Endodermal cell (in vitro differentiated cells): ENCODE data around the gene DOCK4. TPM values are rescaled to one million over a fixed set of nuclear protein-coding genes. Genes with fewer than 3 reads are reported as not detected.

ENCODE experiments used
- DNase-seq: peaks from one replicate; pipeline ENCODE4 v3.0.0-alpha.2; 2017
- H3K27ac ChIP-seq: 2 replicates; pipeline ENCODE4 v1.5.1; 2013; ENCODE audit warnings: mild to moderate bottlenecking, low read depth, low read length, moderate library complexity
- H3K27me3 ChIP-seq: 2 replicates; pipeline ENCODE4 v1.6.1; 2013; ENCODE audit warnings: mild to moderate bottlenecking, low read length, moderate library complexity; ENCODE audit not compliant: insufficient read depth, control insufficient read depth, poor library complexity, severe bottlenecking
- H3K36me3 ChIP-seq: 2 replicates; pipeline ENCODE4 v1.7.0; 2013; ENCODE audit warnings: mild to moderate bottlenecking, low read length, moderate library complexity; ENCODE audit not compliant: control insufficient read depth, insufficient read depth
- H3K4me1 ChIP-seq: one replicate; pipeline ENCODE4 v1.7.0; 2013; ENCODE audit warnings: low read length; ENCODE audit not compliant: control insufficient read depth, insufficient read depth
- H3K4me3 ChIP-seq: 2 replicates; pipeline ENCODE4 v1.5.1; 2013; ENCODE audit warnings: mild to moderate bottlenecking, low read length, moderate library complexity
- H3K9ac ChIP-seq: 2 replicates; pipeline ENCODE4 v1.6.1; 2013; ENCODE audit warnings: mild to moderate bottlenecking, low read length, moderate library complexity; ENCODE audit not compliant: poor library complexity, severe bottlenecking; ENCODE audit errors: extremely low read depth
- H3K9me3 ChIP-seq: 2 replicates; pipeline ENCODE4 v1.6.1; 2013; ENCODE audit warnings: mild to moderate bottlenecking, low read length, moderate library complexity; ENCODE audit not compliant: control insufficient read depth
- H3K27ac Mint-ChIP-seq: 2 replicates; pipeline ENCODE4 v1.8.0; 2020; ENCODE audit warnings: mixed read lengths
- H3K27me3 Mint-ChIP-seq: 2 replicates; pipeline ENCODE4 v1.8.0; 2021; ENCODE audit warnings: mild to moderate bottlenecking, mixed read lengths; ENCODE audit not compliant: insufficient read depth
- H3K36me3 Mint-ChIP-seq: 2 replicates; pipeline ENCODE4 v1.8.0; 2020; ENCODE audit warnings: low read depth, mixed read lengths
- H3K4me1 Mint-ChIP-seq: 2 replicates; pipeline ENCODE4 v1.8.0; 2020; ENCODE audit warnings: mixed read lengths
- H3K4me3 Mint-ChIP-seq: 2 replicates; pipeline ENCODE4 v1.8.0; 2020; ENCODE audit warnings: mild to moderate bottlenecking, moderate library complexity, mixed read lengths
- H3K9me3 Mint-ChIP-seq: 2 replicates; pipeline ENCODE4 v1.8.0; 2020; ENCODE audit warnings: mild to moderate bottlenecking, mixed read lengths
- CTCF ChIP-seq: fragments of 200-600 bp; sonication (generic); conservative IDR thresholded peaks from 2 replicates; pipeline ENCODE4 v1.5.0; 2021; ENCODE audit warnings: antibody characterized with exemption, mild to moderate bottlenecking
- WGBS, 2 experiments: methylation state at CpG; one replicate each; pipeline versions ENCODE4 v1.1.5 to v1.1.7; 2013; ENCODE audit warnings: missing lambda C conversion rate in 2 of 2, mixed read lengths in 1 of 2; ENCODE audit not compliant: insufficient coverage in 1 of 2, insufficient read length in 1 of 2; 5-methylcytosine and 5-hydroxymethylcytosine counted together
- total RNA-seq, 2 donors: library from RNA; stranded (reverse); fragmentation: NEBNext Ultra II Directional in 1 of 2; extraction: Animal tissue kit (Norgen Biotek cat#: 25700) in 1 of 2; gene quantifications; 2 replicates in 1 of 2; 3 replicates in 1 of 2; pipeline ENCODE4 v1.2.1, GENCODE V29; 2021

The DOCK4 gene
- total RNA-seq, 2 donors from 2014 or later = 11.2 to 15.3 TPM

GRCh38 chr7:112052993-112053736 lies 153.0 kb downstream of the DOCK4 start:
- no peak for TF ChIP-seq CTCF
- no peak overlapping the region for H3K4me3 Mint-ChIP-seq
- Histone ChIP-seq H3K9me3 (no peaks in the 10 kb centered on the region), H3K36me3 (no peaks in the 10 kb centered on the region), H3K9ac (no peak overlapping the region), H3K27ac (no peak overlapping the region), H3K4me1 (peaks cover 4% of the 10 kb centered on the region), H3K4me3 (no peak overlapping the region), H3K27me3 (no peaks in the 10 kb centered on the region)
- no peak for DNase-seq
- WGBS, 2 experiments = 97% methylated on average over 1 of the region's 1 CpG; no CpG with 5 or more reads in 1 of the 2 experiments
- H3K36me3 Mint-ChIP-seq = no peaks in the 10 kb centered on the region
- peaks cover 18% of the 10 kb centered on the region for H3K4me1 Mint-ChIP-seq
- H3K27ac Mint-ChIP-seq = no peak overlapping the region
- H3K27me3 Mint-ChIP-seq = no peaks in the 10 kb centered on the region
- no peaks in the 10 kb centered on the region for H3K9me3 Mint-ChIP-seq

- Histone ChIP-seq H3K27ac (no peak overlapping the region), H3K27me3 (no peaks in the 10 kb centered on the region), H3K4me1 (peaks cover 4% of the 10 kb centered on the region), H3K4me3 (no peak overlapping the region), H3K9me3 (peaks cover 6% of the 10 kb centered on the region), H3K9ac (no peak overlapping the region), H3K36me3 (no peaks in the 10 kb centered on the region)
- H3K4me1 Mint-ChIP-seq = peaks cover 18% of the 10 kb centered on the region
- no peak for TF ChIP-seq CTCF
- no peaks in the 10 kb centered on the region for H3K27me3 Mint-ChIP-seq
- no peak overlapping the region for H3K4me3 Mint-ChIP-seq
- DNase-seq = no peak
- 89% methylated on average over 1 of the region's 1 CpG; no CpG with 5 or more reads in 1 of the 2 experiments for WGBS, 2 experiments
- no peak overlapping the region for H3K27ac Mint-ChIP-seq
- peaks cover 3% of the 10 kb centered on the region for H3K9me3 Mint-ChIP-seq
- peaks cover 2% of the 10 kb centered on the region for H3K36me3 Mint-ChIP-seq
These were observed 153.7 kb downstream of the DOCK4 start for GRCh38 chr7:112052498-112052897.

DNA sequence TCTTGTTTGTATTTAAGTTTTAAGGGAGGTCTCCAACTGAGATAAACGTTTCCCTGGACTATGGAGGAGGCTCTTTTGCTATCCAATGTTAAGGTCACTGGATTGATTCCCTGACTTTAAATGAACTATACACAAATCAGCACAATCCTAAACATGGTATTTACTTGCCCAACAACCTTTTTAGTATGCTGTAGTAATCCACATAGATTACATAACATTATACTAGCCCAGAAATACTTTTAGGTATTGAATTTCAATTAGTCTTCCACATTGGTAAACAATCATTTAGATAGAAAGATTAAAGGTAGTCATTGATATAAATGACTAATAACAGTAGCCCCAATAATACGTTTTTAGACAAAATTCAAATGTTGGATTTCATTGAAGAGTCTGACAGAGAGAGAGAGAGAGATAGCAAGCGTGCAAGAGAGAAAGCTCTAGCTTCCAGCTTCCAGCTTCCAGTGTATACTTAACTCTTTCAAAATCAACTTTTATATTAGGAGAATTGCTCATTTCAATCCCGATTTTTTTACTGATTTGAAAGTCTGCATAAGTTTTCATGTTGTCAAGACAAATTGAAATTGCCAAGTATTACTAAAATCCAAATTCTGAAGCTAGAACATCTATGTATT lies 155.8 kb downstream of the DOCK4 start:
- Histone ChIP-seq H3K9ac (no peak overlapping the region), H3K36me3 (no peaks in the 10 kb centered on the region), H3K27me3 (no peaks in the 10 kb centered on the region), H3K4me1 (no peaks in the 10 kb centered on the region), H3K4me3 (no peak overlapping the region), H3K27ac (no peak overlapping the region), H3K9me3 (peaks cover 8% of the 10 kb centered on the region)
- WGBS, 2 experiments = 77% methylated on average over 4 of the region's 4 CpGs; no CpG with 5 or more reads in 1 of the 2 experiments
- Mint-ChIP-seq H3K27ac (no peak overlapping the region), H3K36me3 (peaks cover 2% of the 10 kb centered on the region), H3K4me1 (peaks cover 10% of the 10 kb centered on the region), H3K27me3 (no peaks in the 10 kb centered on the region), H3K9me3 (peaks cover 11% of the 10 kb centered on the region), H3K4me3 (no peak overlapping the region)
- no peak for TF ChIP-seq CTCF
- DNase-seq = no peak
